Stomach (tissue), 9 donors: ENCODE measurements around the gene TKTL2. TPM values are rescaled to one million over a fixed set of nuclear protein-coding genes. Genes with fewer than 3 reads are reported as not detected.

Experiments used
- DNase-seq, 2 donors: peaks; one replicate each; pipeline versions ENCODE4 v3.0.0 to v3.0.0-alpha.2; 2013 to 2019
- H3K27ac ChIP-seq, 5 donors: fragments of 200-600 bp in 4 of 5; sonication (generic) in 4 of 5; one replicate each; pipeline ENCODE4 v1.5.1; 2013 to 2019; ENCODE audit warnings: mild to moderate bottlenecking in 1 of 5, moderate library complexity in 1 of 5
- H3K27me3 ChIP-seq, 3 donors: fragments of 200-600 bp; sonication (generic); one replicate each; pipeline ENCODE4 v1.5.1; 2017 to 2019; ENCODE audit warnings: mixed run types in 1 of 3
- H3K36me3 ChIP-seq, 4 donors: fragments of 200-600 bp; sonication (generic); 1 replicate in 3 of 4; 2 replicates in 1 of 4; pipeline ENCODE4 v1.5.1; 2016 to 2019
- H3K4me1 ChIP-seq, 4 donors: fragments of 200-600 bp; sonication (generic); one replicate each; pipeline ENCODE4 v1.5.1; 2016 to 2019
- H3K4me3 ChIP-seq, 4 donors: fragments of 200-600 bp; sonication (generic) in 3 of 4; one replicate each; pipeline ENCODE4 v1.5.1; 2016 to 2019; ENCODE audit warnings: mild to moderate bottlenecking in 1 of 4
- H3K9me3 ChIP-seq, 4 donors: fragments of 200-600 bp; sonication (generic); one replicate each; pipeline ENCODE4 v1.5.1; 2016 to 2019
- CTCF ChIP-seq, 7 experiments: fragments of 450-650 bp in 4 of 7; fragments of 200-600 bp in 3 of 7; sonication (generic) in 3 of 7; IDR thresholded peaks; one replicate each; pipeline ENCODE4 v1.5.1; 2016 to 2019; ENCODE audit warnings: antibody characterized with exemption in 7 of 7, control low read depth in 2 of 7, mild to moderate bottlenecking in 1 of 7
- EP300 ChIP-seq: sonication (generic); formaldehyde crosslinking; IDR thresholded peaks from one replicate; pipeline ENCODE4 v1.6.1; 2017; ENCODE audit warnings: antibody characterized with exemption
- POLR2A ChIP-seq, 4 donors: fragments of 450-650 bp; IDR thresholded peaks; one replicate each; pipeline ENCODE4 v1.6.1; 2016; ENCODE audit warnings: antibody characterized with exemption in 4 of 4, control low read depth in 2 of 4, mild to moderate bottlenecking in 1 of 4, moderate library complexity in 1 of 4
- POLR2AphosphoS5 ChIP-seq, 3 donors: sonication (generic); formaldehyde crosslinking; IDR thresholded peaks; one replicate each; pipeline ENCODE4 v1.6.1; 2016; ENCODE audit warnings: antibody characterized with exemption in 3 of 3
- whole genome bisulfite sequencing, 5 donors: extraction: QIAGEN DNeasy Blood & Tissue Kit in 3 of 5; methylation state at CpG; one replicate each; pipeline versions ENCODE4 v1.1.5 to v1.1.7; 2013 to 2018; 5-methylcytosine and 5-hydroxymethylcytosine counted together
- intact Hi-C: fragments of 100-400 bp; cut with DNase I; formaldehyde crosslinking; loops from one replicate; pipeline ENCODE4 v1.15.1; 2023; ENCODE audit warnings: low total_unique reads
- polyA plus RNA-seq, 3 donors: library from polyadenylated mRNA; stranded (reverse); fragments of 200-250 nt; gene quantifications; one replicate each; pipeline ENCODE4 v1.2.3, GENCODE V29; 2013
- total RNA-seq, 5 donors: library from RNA; depleted of rRNA; stranded (reverse); fragments of >200 nt; gene quantifications; one replicate each; pipeline versions ENCODE4 v1.1.0 to v1.2.3, GENCODE V29; 2014 to 2016
- donor health status: healthy with polysubstance abuse.
- donor health status: Bipolar disorder and iron deficiency.
- donor health status: healthy.

TKTL2 gene
- total and polyA plus RNA-seq, 8 donors: 0.87 TPM; not detected in 7

- WGBS, 5 donors: 61 to 75% (median 67%) methylated on average over 1 of the region's 1 CpG
- Histone ChIP-seq H3K27me3 (no peaks in the 10 kb centered on the region), H3K4me1 (peaks cover 0 to 12% (median 4%) of the 10 kb centered on the region in 4 donors), H3K27ac (no peak overlapping the region), H3K9me3 (no peaks in the 10 kb centered on the region), H3K4me3 (no peak overlapping the region), H3K36me3 (no peaks in the 10 kb centered on the region)
- TF ChIP-seq CTCF (IDR thresholded peaks at IDR 0.05): no peak
- TF ChIP-seq EP300: no peak
- TF ChIP-seq POLR2AphosphoS5 (IDR thresholded peaks at IDR 0.05): no peak
- TF ChIP-seq POLR2A (IDR thresholded peaks at IDR 0.05): no peak
- no peak for DNase-seq
- intact Hi-C loops: loop anchor here (5.0 kb wide), 1 partner anchor 57 kb away; no protein-coding TSS in a partner anchor
These were observed 16.4 kb upstream of the TKTL2 start for GRCh38 chr4:163489929-163490328.

GRCh38 chr4:163486321-163486720 is 12.8 kb upstream of the TKTL2 start:
- H3K4me1 ChIP-seq: no peaks in the 10 kb centered on the region
- TF ChIP-seq POLR2A (IDR thresholded peaks at IDR 0.05): no peak
- TF ChIP-seq CTCF (IDR thresholded peaks at IDR 0.05): no peak
- no peak for TF ChIP-seq EP300
- no peak for TF ChIP-seq POLR2AphosphoS5 (IDR thresholded peaks at IDR 0.05)
- no peak overlapping the region for H3K4me3 ChIP-seq
- H3K9me3 ChIP-seq: no peaks in the 10 kb centered on the region
- 30 to 67% (median 43%) methylated on average over 1 of the region's 1 CpG for WGBS, 5 donors
- intact Hi-C loops: loop anchor here (5.0 kb wide), 1 partner anchor 61 kb away; no protein-coding TSS in a partner anchor
- H3K27me3 ChIP-seq: no peaks in the 10 kb centered on the region
- H3K36me3 ChIP-seq: no peaks in the 10 kb centered on the region
- H3K27ac ChIP-seq: no peak overlapping the region
- DNase-seq: no peak

GRCh38 chr4:163485589-163485988 is 12.0 kb upstream of the TKTL2 start:
- intact Hi-C loops: loop anchor here (5.0 kb wide), 1 partner anchor 62 kb away; no protein-coding TSS in a partner anchor
- Histone ChIP-seq H3K27me3 (no peaks in the 10 kb centered on the region), H3K4me1 (no peaks in the 10 kb centered on the region), H3K36me3 (no peaks in the 10 kb centered on the region), H3K9me3 (no peaks in the 10 kb centered on the region), H3K4me3 (no peak overlapping the region), H3K27ac (no peak overlapping the region)
- 55 to 81% (median 71%) methylated on average over 2 of the region's 2 CpGs for WGBS, 5 donors
- TF ChIP-seq CTCF (IDR thresholded peaks at IDR 0.05) (no peak), POLR2A (IDR thresholded peaks at IDR 0.05) (no peak), EP300 (no peak), POLR2AphosphoS5 (IDR thresholded peaks at IDR 0.05) (no peak)
- DNase-seq: no peak

GRCh38 chr4:163484906-163485305 is 11.4 kb upstream of the TKTL2 start:
- DNase-seq: peak; percentile 32 to 78
- 14 to 30% (median 20%) methylated on average over 4 of the region's 4 CpGs for WGBS, 5 donors
- H3K27me3 ChIP-seq: no peaks in the 10 kb centered on the region
- no peaks in the 10 kb centered on the region for H3K36me3 ChIP-seq
- H3K27ac ChIP-seq: no peak overlapping the region
- intact Hi-C loops: loop anchor here (5.0 kb wide), 1 partner anchor 62 kb away; no protein-coding TSS in a partner anchor
- H3K4me3 ChIP-seq: no peak overlapping the region
- H3K4me1 ChIP-seq: no peaks in the 10 kb centered on the region
- H3K9me3 ChIP-seq: no peaks in the 10 kb centered on the region
- TF ChIP-seq CTCF (IDR thresholded peaks at IDR 0.05) (peak in 5 of 7 experiments; percentile 12 to 63 (median 31)), POLR2AphosphoS5 (IDR thresholded peaks at IDR 0.05) (no peak), POLR2A (IDR thresholded peaks at IDR 0.05) (no peak), EP300 (no peak)
